K562 (cell line): Measurements from ENCODE around the gene DOCK1. TPM values are rescaled to one million over a fixed set of nuclear protein-coding genes. Genes with fewer than 3 reads are reported as not detected.

ENCODE experiments used
- ADNP ChIP-seq: fragments of 200-800 bp; sonication (Bioruptor generic); IDR thresholded peaks from 2 replicates; pipeline ENCODE4 v1.6.1; 2016; ENCODE audit warnings: missing genetic modification characterization, missing compliant biosample characterization
- CCNT2 ChIP-seq: IDR thresholded peaks from 2 replicates; pipeline ENCODE4 v1.6.1; 2011; ENCODE audit warnings: borderline replicate concordance, low read depth, mild to moderate bottlenecking, moderate library complexity, mixed read lengths, low read length; ENCODE audit not compliant: insufficient read length; ENCODE audit errors: extremely low read depth
- HLTF ChIP-seq: fragments of 450-650 bp; IDR thresholded peaks from 2 replicates; pipeline ENCODE4 v1.6.1; 2016
- KAT2B ChIP-seq: IDR thresholded peaks from one replicate; pipeline ENCODE4 v1.6.1; 2012; ENCODE audit warnings: low read depth, mild to moderate bottlenecking, control low read depth, inconsistent platforms, low read length, moderate library complexity
- KLF10 ChIP-seq: fragments of 250-450 bp; sonication (Bioruptor Pico); IDR thresholded peaks from 2 replicates; pipeline ENCODE4 v1.6.1; 2021; ENCODE audit warnings: matching md5 sums
- MCM2 ChIP-seq: fragments of 450-650 bp; IDR thresholded peaks from 2 replicates; pipeline ENCODE4 v1.6.1; 2017; ENCODE audit warnings: low read depth, mild to moderate bottlenecking
- MITF ChIP-seq: IDR thresholded peaks from 2 replicates; pipeline ENCODE4 v1.6.1; 2014; ENCODE audit warnings: antibody characterized with exemption
- RUNX1 ChIP-seq: sonication (generic); IDR thresholded peaks from 2 replicates; pipeline ENCODE4 v1.6.1; 2016; ENCODE audit warnings: antibody characterized with exemption, low read depth
- TFE3 ChIP-seq: fragments of 450-650 bp; formaldehyde crosslinking; IDR thresholded peaks from 2 replicates; pipeline ENCODE4 v1.4.0; 2020; ENCODE audit warnings: mild to moderate bottlenecking, mixed read lengths
- UBTF ChIP-seq, 2 experiments: IDR thresholded peaks; 2 replicates each; pipeline ENCODE4 v1.6.1; 2012; ENCODE audit warnings: improper control_type of control experiment in 2 of 2, low read depth in 2 of 2, low read length in 2 of 2, borderline replicate concordance in 1 of 2
- ZNF280A ChIP-seq: fragments of 450-650 bp; IDR thresholded peaks from 2 replicates; pipeline ENCODE4 v1.6.1; 2018; ENCODE audit warnings: mild to moderate bottlenecking, low read depth; ENCODE audit not compliant: partially characterized antibody
- ZNF347 ChIP-seq: fragments of 450-650 bp; formaldehyde crosslinking; IDR thresholded peaks from 2 replicates; pipeline ENCODE4 v1.4.0; 2020; ENCODE audit warnings: low read depth, mild to moderate bottlenecking, moderate library complexity
- ZNF407 ChIP-seq: fragments of 450-650 bp; IDR thresholded peaks from 2 replicates; pipeline ENCODE4 v1.6.1; 2016; ENCODE audit warnings: low read depth
- polyA plus RNA-seq, 8 experiments: library from polyadenylated mRNA; depleted of rRNA in 4 of 8; stranded (reverse) in 5 of 8; unstranded in 3 of 8; fragments of >200 nt; fragmentation: Nextera tagmentation in 2 of 8; fragmentation: Illumina TruSeq in 1 of 8; extraction: Ambion mirVana in 2 of 8; extraction: Trizol in 1 of 8; gene quantifications; 2 replicates each; pipeline versions ENCODE4 v1.2.1 to v1.2.3, GENCODE V29; 2011 to 2014; ENCODE audit warnings: inconsistent platforms in 1 of 8, missing spikeins in 1 of 8
- total RNA-seq, 7 experiments: library from RNA; depleted of rRNA in 6 of 7; stranded (reverse); fragments of >200 nt in 6 of 7; fragmentation: Illumina TruSeq in 2 of 7; extraction: Trizol in 2 of 7; gene quantifications; 2 replicates each; pipeline versions ENCODE4 v1.2.1 to v1.2.3, GENCODE V29; 2011 to 2021; ENCODE audit warnings: low replicate concordance in 1 of 7

The DOCK1 gene
- total and polyA plus RNA-seq, 9 of the 15 experiments (the other 6 are each of a cell fraction or from before 2014, with no cell fraction given) = 0.31 TPM; not detected in 8

GRCh38 chr10:126946746-126947145 lies 41.5 kb downstream of the DOCK1 start (continued):
- TF ChIP-seq ZNF407 (no peak), HLTF (no peak), KLF10 (CRISPR knock-in tag) (no peak), ZNF347 (no peak), CCNT2 (no peak), ADNP (tag) (no peak), MITF (no peak), TFE3 (CRISPR knock-in tag) (no peak), UBTF (IDR thresholded peaks at IDR 0.05; ENCODE audit: borderline replicate concordance in 1 of 2, low read depth in 2 of 2, low read length in 2 of 2) (no peak), ZNF280A (no peak), KAT2B (no peak), MCM2 (no peak), RUNX1 (no peak)
